Neural crest cell (in vitro differentiated cells): Measurements from ENCODE around the gene TMIGD2. TPM values are rescaled to one million over a fixed set of nuclear protein-coding genes. Genes with fewer than 3 reads are reported as not detected.
A peak's percentile ranks its signal among the peaks of the same experiment; 100 is the strongest.

ENCODE experiments used
- DNase-seq: peaks from one replicate; pipeline ENCODE4 v3.0.0; 2021; ENCODE audit warnings: low read depth, mixed read lengths, low spot score
- H3K27ac Mint-ChIP-seq: one replicate; pipeline ENCODE4 v1.8.0; 2021; ENCODE audit warnings: mild to moderate bottlenecking, mixed read lengths; ENCODE audit not compliant: unreplicated experiment
- H3K27me3 Mint-ChIP-seq: 2 replicates; pipeline ENCODE4 v1.8.0; 2021; ENCODE audit warnings: low read depth, mild to moderate bottlenecking, mixed read lengths
- H3K36me3 Mint-ChIP-seq: 2 replicates; pipeline ENCODE4 v1.8.0; 2021; ENCODE audit warnings: low read depth, mild to moderate bottlenecking, mixed read lengths
- H3K4me1 Mint-ChIP-seq: 2 replicates; pipeline ENCODE4 v1.8.0; 2021; ENCODE audit warnings: mixed read lengths
- H3K4me3 Mint-ChIP-seq: one replicate; pipeline ENCODE4 v1.8.0; 2021; ENCODE audit warnings: mild to moderate bottlenecking, mixed read lengths
- H3K9me3 Mint-ChIP-seq: 2 replicates; pipeline ENCODE4 v1.8.0; 2021; ENCODE audit warnings: mixed read lengths
- CTCF ChIP-seq: fragments of 200-600 bp; sonication (generic); conservative IDR thresholded peaks from 2 replicates; pipeline ENCODE4 v1.5.0; 2021; ENCODE audit warnings: antibody characterized with exemption, mild to moderate bottlenecking
- total RNA-seq: library from RNA; stranded (reverse); gene quantifications from 2 replicates; pipeline ENCODE4 v1.2.1, GENCODE V29; 2021

The TMIGD2 gene
- total RNA-seq, 1 donor from 2014 or later, result not detected

DNA sequence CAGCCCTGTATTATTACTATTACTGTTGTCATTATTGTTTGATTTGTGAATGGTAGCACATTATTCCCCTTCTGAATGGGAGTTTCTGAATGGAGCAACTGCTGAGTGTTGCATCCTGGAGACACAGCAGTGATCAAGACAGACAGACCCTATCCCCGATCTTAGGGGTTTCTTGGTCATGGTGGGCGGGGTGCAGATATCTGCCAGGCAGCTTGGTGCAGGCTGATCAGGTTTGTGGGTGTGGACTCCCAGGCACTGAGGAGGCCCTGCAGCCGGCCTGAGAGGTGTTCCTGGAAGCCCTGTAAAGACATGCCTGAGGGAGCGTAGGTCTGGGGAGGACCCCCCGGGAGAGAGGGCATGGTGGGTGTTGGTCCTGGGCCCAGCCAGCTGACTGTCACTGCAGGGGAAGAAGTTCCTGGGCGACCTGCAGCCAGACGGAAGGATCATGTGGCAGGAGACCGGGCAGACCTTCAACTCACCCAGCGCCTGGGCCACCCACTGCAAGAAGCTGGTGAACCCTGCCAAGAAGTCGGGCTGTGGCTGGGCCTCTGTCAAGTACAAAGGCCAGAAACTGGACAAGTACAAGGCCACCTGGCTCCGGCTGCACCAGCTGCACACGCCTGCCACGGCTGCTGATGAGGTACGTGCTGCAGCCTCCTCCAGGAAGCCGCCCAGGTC is 43.3 kb upstream of the TMIGD2 start:
- DNase-seq, result no peak
- no peak for TF ChIP-seq CTCF
- no peak overlapping the region for H3K27ac Mint-ChIP-seq

DNA sequence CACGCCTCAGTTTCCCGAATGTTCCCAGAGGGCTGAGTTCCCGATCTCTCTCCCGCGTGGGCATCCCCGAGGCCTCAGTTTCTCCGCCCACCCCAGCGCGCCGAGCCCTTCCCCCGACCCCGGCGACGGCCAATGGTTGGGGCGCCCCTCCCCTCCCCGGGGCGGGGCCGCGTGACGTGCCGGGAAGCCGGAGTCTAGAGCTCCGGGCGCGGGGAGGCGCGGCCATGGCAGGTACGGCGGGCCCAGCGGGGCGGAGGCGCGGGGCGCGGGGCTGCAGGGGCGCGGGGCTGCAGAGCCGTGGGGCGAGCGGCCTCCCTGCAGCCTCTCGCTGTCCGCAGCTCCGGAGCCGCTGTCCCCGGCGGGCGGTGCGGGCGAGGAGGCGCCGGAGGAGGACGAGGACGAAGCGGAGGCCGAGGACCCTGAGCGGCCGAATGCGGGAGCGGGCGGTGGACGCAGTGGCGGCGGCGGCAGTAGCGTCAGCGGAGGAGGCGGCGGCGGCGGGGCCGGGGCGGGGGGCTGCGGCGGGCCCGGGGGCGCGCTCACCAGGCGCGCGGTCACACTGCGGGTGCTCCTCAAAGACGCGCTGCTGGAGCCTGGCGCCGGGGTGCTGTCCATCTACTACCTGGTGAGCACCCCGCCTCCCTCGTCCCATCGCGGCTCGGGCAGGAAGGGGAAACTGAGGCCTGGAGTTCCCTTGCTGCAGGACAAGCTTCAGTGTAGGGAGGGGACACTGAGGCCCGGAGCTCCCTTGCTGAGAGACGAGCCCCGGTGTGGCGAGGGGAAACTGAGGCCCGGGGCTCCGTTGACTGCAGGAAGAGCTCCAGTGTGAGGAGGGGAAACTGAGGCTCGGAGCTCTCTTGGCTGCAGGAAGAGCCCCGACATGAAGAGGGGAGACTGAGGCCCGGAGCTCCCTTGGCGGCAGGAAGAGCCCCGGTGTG is 41.5 kb upstream of the TMIGD2 start, which contains the start of gene MPND:
Gene MPND, plus strand, starts transcription at position 193 of the 938 bp plus-strand sequence. Its CDS starts 32 bp downstream, at position 225.
- peak within 1 kb of the TSS; percentile 89 for H3K4me3 Mint-ChIP-seq
- no peak for TF ChIP-seq CTCF
- H3K4me1 Mint-ChIP-seq, result peaks cover 19% of the 10 kb centered on the region
- H3K36me3 Mint-ChIP-seq, result peaks cover 5% of the 10 kb centered on the region
- peak; percentile 86 for DNase-seq
- H3K27me3 Mint-ChIP-seq, result peaks cover 3% of the 10 kb centered on the region
- H3K27ac Mint-ChIP-seq, result peak within 1 kb of the TSS; percentile 99
- no peaks in the 10 kb centered on the region for H3K9me3 Mint-ChIP-seq

More for the DNA sequence above, 43.3 kb upstream of the TMIGD2 start:
- Mint-ChIP-seq H3K36me3 (peaks cover 5% of the 10 kb centered on the region), H3K4me1 (peaks cover 15% of the 10 kb centered on the region), H3K4me3 (peak overlapping the region; percentile 79), H3K9me3 (no peaks in the 10 kb centered on the region), H3K27me3 (peaks cover 3% of the 10 kb centered on the region)

DNA sequence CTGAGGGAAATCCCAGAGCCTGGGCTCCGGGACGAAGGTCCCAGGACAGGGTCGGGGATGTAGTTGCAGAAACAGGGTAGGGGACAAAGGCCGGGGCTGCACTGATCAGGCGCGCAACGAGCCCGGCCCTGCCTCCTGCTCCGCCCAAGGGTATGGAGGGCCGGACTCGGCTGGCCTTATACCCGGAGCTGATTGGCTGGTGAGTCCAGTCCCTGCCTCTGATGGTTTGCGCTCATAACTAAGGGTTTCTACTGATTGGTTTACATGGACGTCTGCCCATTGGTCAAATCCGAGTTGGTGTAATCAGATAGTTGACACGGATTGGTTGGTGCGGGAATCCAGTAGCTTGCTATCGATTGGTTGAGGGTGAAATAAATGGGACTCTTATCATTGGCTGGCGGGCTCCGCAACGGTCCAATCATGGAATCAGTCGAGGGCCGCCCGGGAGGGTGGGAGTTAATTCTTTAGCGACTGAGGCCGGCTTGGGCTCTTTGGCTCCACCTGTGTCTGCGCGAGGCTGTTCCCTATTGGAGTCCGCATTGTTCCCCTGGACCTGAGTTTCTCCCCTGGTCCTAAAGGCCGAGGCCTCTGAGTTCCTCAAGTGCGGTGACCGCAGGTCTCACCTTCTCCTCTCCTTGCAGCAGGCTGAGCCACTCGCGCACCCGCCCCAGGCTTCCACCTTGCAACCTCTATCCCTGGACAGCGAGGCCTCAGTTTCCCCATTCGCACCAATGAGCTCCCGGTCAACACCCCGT is 40.6 kb upstream of the TMIGD2 start:
- H3K27ac Mint-ChIP-seq, result peak overlapping the region; percentile 99
- peaks cover 5% of the 10 kb centered on the region for H3K36me3 Mint-ChIP-seq
- no peaks in the 10 kb centered on the region for H3K9me3 Mint-ChIP-seq

DNA sequence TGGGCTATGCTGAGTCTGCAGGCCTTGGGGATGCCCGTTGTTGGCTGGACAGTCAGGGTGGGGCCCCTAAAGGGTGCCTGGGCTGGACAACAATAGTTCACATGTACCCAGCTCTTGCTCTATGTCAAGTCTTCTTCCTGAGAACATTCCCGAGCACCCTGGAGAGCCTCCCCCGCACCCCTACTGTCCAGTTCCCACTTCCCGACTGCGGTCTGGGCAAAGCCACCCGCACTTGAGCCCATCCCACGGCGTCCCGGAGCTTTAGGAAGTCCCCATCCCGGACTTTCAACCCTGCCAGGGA is 40.1 kb upstream of the TMIGD2 start:
- H3K36me3 Mint-ChIP-seq, result peaks cover 5% of the 10 kb centered on the region

More for the DNA sequence above, 40.6 kb upstream of the TMIGD2 start:
- TF ChIP-seq CTCF, result peak; percentile 44
- Mint-ChIP-seq H3K4me3 (peak overlapping the region; percentile 89), H3K27me3 (peaks cover 3% of the 10 kb centered on the region), H3K4me1 (peaks cover 27% of the 10 kb centered on the region)
- peak; percentile 92 for DNase-seq

More for the DNA sequence above, 40.1 kb upstream of the TMIGD2 start:
- Mint-ChIP-seq H3K27me3 (peaks cover 3% of the 10 kb centered on the region), H3K27ac (peak overlapping the region; percentile 99), H3K4me1 (peaks cover 29% of the 10 kb centered on the region), H3K4me3 (peak overlapping the region; percentile 89), H3K9me3 (no peaks in the 10 kb centered on the region)
- DNase-seq, result no peak
- no peak for TF ChIP-seq CTCF
